ENCODE results near the gene SDHAF2.

DNA sequence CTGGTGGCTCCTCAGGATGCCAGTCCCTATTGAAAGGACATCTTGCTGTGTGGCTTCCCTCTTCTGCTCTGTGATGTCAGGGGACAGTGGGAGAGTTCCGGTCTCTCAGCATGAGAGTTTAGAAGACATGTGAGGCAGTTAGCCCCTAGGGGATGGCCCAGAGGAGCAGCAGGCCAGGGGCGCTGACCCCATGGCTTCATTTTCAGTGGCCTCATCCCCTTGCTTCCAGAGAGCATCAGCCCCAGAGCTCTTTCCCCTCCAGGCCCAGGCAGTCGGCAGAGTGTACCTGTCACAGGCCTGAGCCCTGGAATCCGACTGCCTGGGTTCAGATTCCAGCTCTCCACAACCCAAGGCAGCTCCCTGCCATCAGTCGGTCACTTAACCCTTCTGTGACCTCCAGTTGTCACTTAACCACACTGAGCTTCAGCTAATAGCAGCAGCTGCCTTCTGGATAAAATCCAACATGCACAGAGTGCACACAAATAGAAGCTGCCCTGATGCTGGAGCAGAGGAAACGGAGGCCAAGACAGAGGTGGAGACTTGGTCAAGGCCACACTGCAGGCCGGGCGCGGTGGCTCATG lies 64.5 kb downstream of the SDHAF2 start:
- TF ChIP-seq POLR2A (IDR thresholded peaks at IDR 0.05; ENCODE audit: low read length): no peak
- no peak for TF ChIP-seq GATA1 (IDR thresholded peaks at IDR 0.05; ENCODE audit: low read depth, low read length)

Data from erythroblast (primary cell).